Ascending aorta (tissue), 2 donors: ENCODE results near the gene LAMA5. TPM values are rescaled to one million over a fixed set of nuclear protein-coding genes. Genes with fewer than 3 reads are reported as not detected.

ENCODE experiments used
- DNase-seq, 2 donors: peaks; one replicate each; pipeline ENCODE4 v3.0.0-alpha.2; 2019; ENCODE audit warnings: low spot score in 2 of 2
- H3K27ac ChIP-seq, 2 donors: fragments of 200-600 bp; sonication (generic); one replicate each; pipeline ENCODE4 v1.5.1; 2016 to 2017; ENCODE audit warnings: mild to moderate bottlenecking in 1 of 2
- H3K27me3 ChIP-seq: fragments of 200-600 bp; sonication (generic); one replicate; pipeline ENCODE4 v1.5.1; 2017
- H3K36me3 ChIP-seq, 2 donors: fragments of 200-600 bp; sonication (generic); one replicate each; pipeline ENCODE4 v1.5.1; 2016
- H3K4me1 ChIP-seq, 2 donors: fragments of 200-600 bp; sonication (generic); one replicate each; pipeline ENCODE4 v1.5.1; 2016 to 2017; ENCODE audit warnings: mild to moderate bottlenecking in 1 of 2
- H3K4me3 ChIP-seq, 2 donors: fragments of 200-600 bp; sonication (generic); one replicate each; pipeline ENCODE4 v1.5.1; 2016 to 2017; ENCODE audit warnings: mild to moderate bottlenecking in 1 of 2
- H3K9me3 ChIP-seq, 2 donors: fragments of 200-600 bp; sonication (generic); one replicate each; pipeline ENCODE4 v1.5.1; 2016
- intact Hi-C: fragments of 100-400 bp; cut with DNase I; formaldehyde crosslinking; loops from one replicate; pipeline ENCODE4 v1.15.1; 2023
- total RNA-seq: library from RNA; depleted of rRNA; stranded (reverse); fragments of >200 nt; gene quantifications from one replicate; pipeline ENCODE4 v1.1.0, GENCODE V29; 2016
- TF ChIP-seq, protein P1 (sequence below), 3 experiments: fragments of 200-600 bp in 2 of 3; fragments of 450-650 bp in 1 of 3; sonication (generic) in 2 of 3; IDR thresholded peaks; one replicate each; pipeline ENCODE4 v1.5.1; 2016 to 2019; ENCODE audit warnings: antibody characterized with exemption in 3 of 3, mild to moderate bottlenecking in 1 of 3, moderate library complexity in 1 of 3

LAMA5 gene
- total RNA-seq, 1 donor from 2014 or later, result 469 TPM

DNA sequence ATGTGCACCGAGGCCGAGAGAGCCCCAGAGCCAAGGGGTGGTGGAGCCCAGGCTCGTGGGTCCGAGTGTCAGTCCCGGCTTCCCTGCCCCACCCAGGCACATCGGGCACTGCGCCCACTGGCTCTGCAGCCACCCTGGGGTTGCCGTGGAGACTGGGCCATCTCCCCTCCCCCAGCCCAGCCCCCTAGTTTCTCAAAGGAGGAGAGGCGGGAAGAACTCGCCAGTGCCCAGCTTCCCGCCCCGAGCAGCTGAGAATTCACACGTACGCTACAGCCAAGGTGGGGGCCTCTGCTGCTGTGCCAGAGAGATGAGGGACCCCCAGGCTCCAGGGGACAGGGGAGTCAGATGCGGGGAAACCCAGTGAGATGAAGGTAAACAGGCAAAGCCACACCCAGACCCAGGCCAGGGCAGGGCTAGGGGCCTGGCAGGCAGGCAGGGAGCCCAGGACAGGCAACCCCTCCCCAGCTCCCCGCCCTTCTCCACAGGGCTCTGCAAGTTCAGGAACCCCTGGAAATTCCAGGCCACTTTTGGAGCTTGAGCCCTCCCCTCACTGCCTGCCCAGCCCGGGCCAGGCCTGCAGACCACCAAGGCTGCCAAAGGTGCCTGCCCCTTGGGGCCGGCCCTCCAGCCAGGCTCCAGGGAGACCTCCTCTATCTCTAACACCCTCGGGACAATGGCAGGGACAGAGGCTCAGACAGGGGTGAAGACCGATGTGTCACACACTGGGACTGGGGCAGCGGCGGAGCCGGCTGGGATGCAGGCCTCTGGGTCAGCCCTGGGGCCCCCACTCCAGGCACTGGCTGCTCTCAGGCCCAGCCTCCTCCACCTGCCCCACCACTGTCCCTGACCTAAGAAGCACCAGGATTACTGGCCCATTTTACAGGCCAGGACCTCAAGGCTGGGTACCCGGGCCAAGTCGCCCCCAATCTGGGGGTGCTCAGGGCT is 6.0 kb downstream of the LAMA5 start:
- no peaks in the 10 kb centered on the region for H3K9me3 ChIP-seq
- H3K27ac ChIP-seq, result peak overlapping the region; percentile 91 to 98
- H3K4me1 ChIP-seq, result peaks cover 60 to 83% of the 10 kb centered on the region in 2 donors
- TF ChIP-seq, protein P1, sequence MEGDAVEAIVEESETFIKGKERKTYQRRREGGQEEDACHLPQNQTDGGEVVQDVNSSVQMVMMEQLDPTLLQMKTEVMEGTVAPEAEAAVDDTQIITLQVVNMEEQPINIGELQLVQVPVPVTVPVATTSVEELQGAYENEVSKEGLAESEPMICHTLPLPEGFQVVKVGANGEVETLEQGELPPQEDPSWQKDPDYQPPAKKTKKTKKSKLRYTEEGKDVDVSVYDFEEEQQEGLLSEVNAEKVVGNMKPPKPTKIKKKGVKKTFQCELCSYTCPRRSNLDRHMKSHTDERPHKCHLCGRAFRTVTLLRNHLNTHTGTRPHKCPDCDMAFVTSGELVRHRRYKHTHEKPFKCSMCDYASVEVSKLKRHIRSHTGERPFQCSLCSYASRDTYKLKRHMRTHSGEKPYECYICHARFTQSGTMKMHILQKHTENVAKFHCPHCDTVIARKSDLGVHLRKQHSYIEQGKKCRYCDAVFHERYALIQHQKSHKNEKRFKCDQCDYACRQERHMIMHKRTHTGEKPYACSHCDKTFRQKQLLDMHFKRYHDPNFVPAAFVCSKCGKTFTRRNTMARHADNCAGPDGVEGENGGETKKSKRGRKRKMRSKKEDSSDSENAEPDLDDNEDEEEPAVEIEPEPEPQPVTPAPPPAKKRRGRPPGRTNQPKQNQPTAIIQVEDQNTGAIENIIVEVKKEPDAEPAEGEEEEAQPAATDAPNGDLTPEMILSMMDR (IDR thresholded peaks at IDR 0.05), result no peak
- H3K27me3 ChIP-seq, result no peaks in the 10 kb centered on the region
- intact Hi-C loops, result no loop called here
- peak in 1 of 2 donors; percentile 63 for DNase-seq
- H3K36me3 ChIP-seq, result peaks cover 0 to 11% of the 10 kb centered on the region in 2 donors
- no peak overlapping the region for H3K4me3 ChIP-seq

DNA sequence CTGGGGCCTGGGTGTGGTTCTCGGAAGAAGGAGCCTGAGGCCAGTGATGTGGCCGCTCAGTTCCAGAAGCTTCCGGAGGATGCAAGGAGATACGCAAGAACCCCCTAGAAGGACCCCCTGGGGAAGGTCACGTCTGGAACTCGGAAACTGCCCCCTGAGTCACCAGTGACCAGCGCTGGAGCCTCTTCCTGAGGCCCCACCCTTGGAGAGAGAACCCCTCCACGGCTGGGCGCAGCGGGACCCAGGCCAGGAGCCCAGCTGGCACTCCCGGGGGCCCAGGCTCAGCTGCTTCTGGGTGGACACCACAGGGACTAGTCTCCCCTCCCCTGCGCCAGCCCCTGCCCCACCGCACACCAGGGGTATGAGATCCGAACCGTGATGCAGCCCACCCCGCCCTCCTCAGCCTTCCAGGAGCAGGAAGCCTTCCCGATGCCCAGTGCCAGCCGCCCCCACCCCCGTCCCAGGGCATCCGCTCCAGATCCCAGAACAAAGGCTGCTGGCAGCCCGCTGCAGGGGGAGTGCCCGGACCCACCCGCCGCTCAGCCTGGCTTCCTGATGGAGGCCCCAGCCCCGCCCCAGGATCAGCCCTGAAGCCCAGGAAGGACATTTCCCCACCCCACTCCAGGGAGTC is 7.5 kb downstream of the LAMA5 start:
- peaks cover 57 to 89% of the 10 kb centered on the region in 2 donors for H3K4me1 ChIP-seq
- peak in 1 of 2 donors; percentile 86 for DNase-seq
- H3K27ac ChIP-seq, result peak overlapping the region; percentile 98 to 99
- no peaks in the 10 kb centered on the region for H3K9me3 ChIP-seq
- TF ChIP-seq, protein P1 (IDR thresholded peaks at IDR 0.05), result no peak
- H3K27me3 ChIP-seq, result no peaks in the 10 kb centered on the region
- peaks cover 0 to 11% of the 10 kb centered on the region in 2 donors for H3K36me3 ChIP-seq
- intact Hi-C loops, result no loop called here
- H3K4me3 ChIP-seq, result peak overlapping the region; percentile 20 to 25

DNA sequence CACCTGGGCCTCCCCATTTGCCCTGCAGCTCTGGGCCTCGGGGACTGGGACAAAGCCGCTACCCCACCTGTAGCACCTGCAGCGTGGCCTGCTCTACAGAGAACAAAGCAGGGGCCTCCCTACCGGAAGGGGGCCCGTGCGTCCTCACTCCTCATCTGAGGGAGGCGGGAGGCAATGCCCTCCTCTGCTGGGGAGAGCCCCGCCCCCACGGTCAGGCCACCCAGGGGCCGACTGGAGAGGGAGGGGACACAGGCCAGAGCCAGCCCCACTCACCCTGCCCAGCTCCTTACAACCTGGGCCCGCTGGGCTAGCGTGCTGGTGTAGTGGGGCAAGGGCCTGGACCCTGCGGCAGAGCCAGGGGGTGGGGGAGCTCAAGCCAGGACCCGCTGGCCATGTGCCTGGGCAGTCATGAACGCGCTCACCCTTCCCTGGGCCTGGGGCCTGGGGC is 8.0 kb downstream of the LAMA5 start:
- H3K36me3 ChIP-seq, result peaks cover 0 to 11% of the 10 kb centered on the region in 2 donors
- H3K4me1 ChIP-seq, result peaks cover 61 to 92% of the 10 kb centered on the region in 2 donors
- no peaks in the 10 kb centered on the region for H3K27me3 ChIP-seq
- TF ChIP-seq, protein P1 (IDR thresholded peaks at IDR 0.05), result no peak
- intact Hi-C loops, result no loop called here
- H3K9me3 ChIP-seq, result no peaks in the 10 kb centered on the region
- H3K4me3 ChIP-seq, result peak overlapping the region in 1 of 2 donors; percentile 60
- no peak for DNase-seq
- peak overlapping the region; percentile 98 to 99 for H3K27ac ChIP-seq

DNA sequence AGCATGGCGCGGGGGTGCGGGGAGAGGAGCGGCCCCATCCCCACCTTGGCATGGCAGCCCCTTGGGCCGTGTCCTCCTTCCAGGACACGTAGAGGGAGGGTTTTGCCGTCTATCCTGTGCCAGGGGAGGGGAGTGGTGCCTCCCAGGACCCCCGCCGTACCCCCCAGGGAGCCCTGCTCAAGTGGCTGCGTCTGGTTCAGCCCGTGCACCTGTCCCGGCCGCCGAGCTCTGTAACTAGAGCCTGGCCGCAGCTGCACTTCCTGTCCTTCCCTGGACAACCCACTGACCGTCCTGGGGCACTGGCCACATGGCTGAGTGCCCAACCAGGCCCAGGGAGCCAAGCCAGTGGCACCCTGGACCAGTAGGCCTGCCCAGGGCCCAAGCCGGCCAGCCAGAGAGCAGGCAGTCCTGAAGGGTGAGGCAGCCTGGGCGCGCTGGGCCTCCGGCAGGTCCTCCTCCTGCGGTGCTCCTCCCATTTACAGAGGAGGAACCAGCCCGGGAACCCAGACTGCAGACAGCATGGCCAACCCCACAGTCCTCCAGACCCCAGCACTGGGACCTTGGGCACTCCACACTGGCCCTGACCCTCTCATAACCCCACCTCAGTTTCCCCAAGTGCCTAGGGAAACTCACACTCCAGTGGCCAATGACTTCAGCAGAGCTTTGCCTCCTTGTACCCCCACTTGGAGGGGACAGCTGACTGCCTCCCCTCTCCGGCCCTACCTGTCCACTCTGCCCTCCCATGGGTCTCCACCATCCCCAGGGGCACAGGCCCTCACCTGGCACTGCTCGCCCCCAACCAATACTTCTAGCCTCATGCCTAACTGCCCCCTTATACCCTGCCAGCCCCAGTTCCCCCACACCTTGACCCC is 8.7 kb downstream of the LAMA5 start:
- Histone ChIP-seq H3K4me3 (peak overlapping the region; percentile 19 to 60), H3K36me3 (peaks cover 0 to 11% of the 10 kb centered on the region in 2 donors), H3K27me3 (no peaks in the 10 kb centered on the region), H3K4me1 (peaks cover 65 to 92% of the 10 kb centered on the region in 2 donors), H3K9me3 (no peaks in the 10 kb centered on the region), H3K27ac (peak overlapping the region; percentile 98 to 99)
- TF ChIP-seq, protein P1 (IDR thresholded peaks at IDR 0.05), result no peak
- intact Hi-C loops, result no loop called here
- no peak for DNase-seq

DNA sequence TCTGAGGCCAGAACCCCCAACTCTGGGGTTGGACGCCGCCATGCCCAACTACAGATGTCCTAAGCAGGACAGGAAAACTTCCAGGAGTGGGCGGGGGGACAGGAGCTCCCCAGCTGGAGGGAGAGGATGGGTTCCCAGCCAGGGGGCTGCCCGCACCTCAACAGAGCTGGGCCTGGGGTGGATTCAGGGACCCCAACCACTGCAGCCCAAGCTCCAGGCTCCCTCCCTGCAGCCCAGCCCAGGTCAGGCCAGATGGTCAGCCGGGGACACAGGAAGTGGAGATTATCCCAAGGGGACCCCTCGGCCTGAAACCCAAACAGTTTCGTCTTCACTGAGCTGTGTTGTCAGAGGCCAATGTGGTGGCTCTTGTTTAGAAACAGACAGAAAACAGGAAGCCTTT is 9.4 kb downstream of the LAMA5 start:
- DNase-seq, result no peak
- TF ChIP-seq, protein P1 (IDR thresholded peaks at IDR 0.05), result no peak
- intact Hi-C loops, result no loop called here
- Histone ChIP-seq H3K27me3 (no peaks in the 10 kb centered on the region), H3K4me3 (peak overlapping the region; percentile 49 to 60), H3K27ac (peak overlapping the region; percentile 98 to 99), H3K9me3 (no peaks in the 10 kb centered on the region), H3K4me1 (peaks cover 68 to 93% of the 10 kb centered on the region in 2 donors), H3K36me3 (peaks cover 0 to 11% of the 10 kb centered on the region in 2 donors)
